Left forelimb (tissue), 1 donor: ENCODE data around the gene OGFR.

Experiments
- DNase-seq: peaks from one replicate; pipeline ENCODE4 v3.0.0-alpha.2; 2018; ENCODE audit warnings: low spot score

Gene OGFR

GRCh38 chr20:62782149-62782892 lies 22.3 kb upstream of the OGFR start:
- no peak for DNase-seq

GRCh38 chr20:62782893-62783278 lies 21.7 kb upstream of the OGFR start:
- no peak for DNase-seq

- DNase-seq = no peak
Measured at GRCh38 chr20:62784497-62784896, 20.1 kb upstream of the OGFR start.

- no peak for DNase-seq
Measured at GRCh38 chr20:62785393-62785792, 19.2 kb upstream of the OGFR start.

- DNase-seq = no peak
Measured at GRCh38 chr20:62786157-62786556, 18.5 kb upstream of the OGFR start.

GRCh38 chr20:62787321-62787720 lies 17.3 kb upstream of the OGFR start:
- DNase-seq = no peak

- DNase-seq = no peak
Measured at GRCh38 chr20:62787866-62788265, 16.8 kb upstream of the OGFR start.

GRCh38 chr20:62788607-62789006 lies 16.0 kb upstream of the OGFR start:
- no peak for DNase-seq

- no peak for DNase-seq
Measured at GRCh38 chr20:62790075-62790474, 14.6 kb upstream of the OGFR start.

- peak; percentile 90 for DNase-seq
Measured at GRCh38 chr20:62791301-62792181, 13.1 kb upstream of the OGFR start.

- DNase-seq = no peak
Measured at GRCh38 chr20:62792182-62792939, 12.3 kb upstream of the OGFR start.

- DNase-seq = no peak
Measured at GRCh38 chr20:62792940-62793756, 11.5 kb upstream of the OGFR start.

- no peak for DNase-seq
Measured at GRCh38 chr20:62793757-62794006, 11.0 kb upstream of the OGFR start.

GRCh38 chr20:62794007-62794724 lies 10.5 kb upstream of the OGFR start:
- DNase-seq = peak; percentile 96

- DNase-seq = no peak
Measured at GRCh38 chr20:62795023-62795761, 9.4 kb upstream of the OGFR start.

- DNase-seq = no peak
Measured at GRCh38 chr20:62796699-62797491, 7.7 kb upstream of the OGFR start.

GRCh38 chr20:62797671-62798532 lies 6.7 kb upstream of the OGFR start:
- DNase-seq = no peak

GRCh38 chr20:62799036-62799435 lies 5.6 kb upstream of the OGFR start:
- DNase-seq = no peak

- no peak for DNase-seq
Measured at GRCh38 chr20:62799459-62799858, 5.2 kb upstream of the OGFR start.
